Stomach (tissue), 4 donors: ENCODE measurements around the gene GATM.

Experiments used
- POLR2A ChIP-seq, 4 donors: fragments of 450-650 bp; IDR thresholded peaks; one replicate each; pipeline ENCODE4 v1.6.1; 2016; ENCODE audit warnings: antibody characterized with exemption in 4 of 4, control low read depth in 2 of 4, mild to moderate bottlenecking in 1 of 4, moderate library complexity in 1 of 4
- TF ChIP-seq, protein P1 (sequence below), 7 experiments: fragments of 450-650 bp in 4 of 7; fragments of 200-600 bp in 3 of 7; sonication (generic) in 3 of 7; IDR thresholded peaks; one replicate each; pipeline ENCODE4 v1.5.1; 2016 to 2019; ENCODE audit warnings: antibody characterized with exemption in 7 of 7, control low read depth in 2 of 7, mild to moderate bottlenecking in 1 of 7

DNA sequence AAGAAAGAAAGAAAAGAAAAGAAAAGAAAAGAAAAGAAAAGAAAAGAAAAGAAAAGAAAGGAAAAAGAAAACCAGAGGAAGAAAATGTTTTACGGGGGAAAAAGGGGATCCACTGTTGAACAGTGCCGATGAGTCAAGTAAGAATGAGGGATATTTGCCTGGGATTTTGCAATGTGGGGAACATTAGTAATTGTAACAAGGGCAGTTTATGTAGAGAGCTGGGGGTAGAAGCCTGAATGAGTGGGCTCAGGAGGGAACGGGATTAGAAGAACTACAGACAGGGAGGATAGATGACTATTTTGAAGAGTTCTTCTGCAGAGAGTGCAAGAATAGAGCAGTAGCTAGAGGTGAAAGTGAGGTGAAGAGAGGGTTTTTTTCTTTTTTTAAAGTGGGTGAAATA lies 28.7 kb downstream of the GATM start:
- TF ChIP-seq, protein P1, sequence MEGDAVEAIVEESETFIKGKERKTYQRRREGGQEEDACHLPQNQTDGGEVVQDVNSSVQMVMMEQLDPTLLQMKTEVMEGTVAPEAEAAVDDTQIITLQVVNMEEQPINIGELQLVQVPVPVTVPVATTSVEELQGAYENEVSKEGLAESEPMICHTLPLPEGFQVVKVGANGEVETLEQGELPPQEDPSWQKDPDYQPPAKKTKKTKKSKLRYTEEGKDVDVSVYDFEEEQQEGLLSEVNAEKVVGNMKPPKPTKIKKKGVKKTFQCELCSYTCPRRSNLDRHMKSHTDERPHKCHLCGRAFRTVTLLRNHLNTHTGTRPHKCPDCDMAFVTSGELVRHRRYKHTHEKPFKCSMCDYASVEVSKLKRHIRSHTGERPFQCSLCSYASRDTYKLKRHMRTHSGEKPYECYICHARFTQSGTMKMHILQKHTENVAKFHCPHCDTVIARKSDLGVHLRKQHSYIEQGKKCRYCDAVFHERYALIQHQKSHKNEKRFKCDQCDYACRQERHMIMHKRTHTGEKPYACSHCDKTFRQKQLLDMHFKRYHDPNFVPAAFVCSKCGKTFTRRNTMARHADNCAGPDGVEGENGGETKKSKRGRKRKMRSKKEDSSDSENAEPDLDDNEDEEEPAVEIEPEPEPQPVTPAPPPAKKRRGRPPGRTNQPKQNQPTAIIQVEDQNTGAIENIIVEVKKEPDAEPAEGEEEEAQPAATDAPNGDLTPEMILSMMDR (IDR thresholded peaks at IDR 0.05), result no peak
- no peak for TF ChIP-seq POLR2A (IDR thresholded peaks at IDR 0.05)
